GM19035 (cell line): ENCODE measurements around the gene SPPL3.
"Not testable (repeated sequence)": the region's sequence is repeated elsewhere in the genome, so short reads cannot be mapped to it uniquely, and the experiment has no call there.

Experiments used
- ATAC-seq: cut with Tn5 transposase; IDR thresholded peaks from one replicate; pipeline ENCODE4 v1.9.1; 2021; ENCODE audit not compliant: unreplicated experiment

SPPL3 gene

GRCh38 chr12:120821878-120822277 is 82.3 kb downstream of the SPPL3 start:
- ATAC-seq = no peak

DNA sequence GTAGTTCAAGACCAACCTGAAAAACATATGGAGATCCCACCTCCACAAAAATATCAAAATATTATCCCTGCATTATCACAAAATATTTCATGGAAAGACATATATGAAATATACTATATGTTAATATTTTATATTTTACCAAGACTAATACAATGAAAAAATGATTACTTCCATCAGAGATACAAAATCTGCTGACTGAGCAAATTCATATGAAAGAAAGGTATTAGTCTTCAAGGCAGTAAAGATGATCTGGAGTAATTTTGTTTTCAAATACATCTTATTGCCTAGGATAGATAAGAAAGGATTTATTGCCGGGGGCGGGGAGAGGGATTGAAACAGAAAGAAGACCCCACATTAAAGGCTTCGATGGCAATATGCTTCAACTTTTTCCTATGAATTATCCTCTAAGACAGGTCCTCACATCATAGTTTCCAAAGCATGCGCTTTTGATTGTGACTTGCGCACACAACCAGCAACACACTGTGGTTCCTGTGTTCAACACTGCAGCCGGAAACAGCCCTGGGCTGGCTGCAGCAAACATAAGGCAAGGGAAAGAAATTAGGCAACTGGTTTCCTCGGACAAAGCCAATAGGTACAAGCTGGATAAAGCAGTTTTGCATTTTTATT is 83.2 kb downstream of the SPPL3 start:
- no peak for ATAC-seq

DNA sequence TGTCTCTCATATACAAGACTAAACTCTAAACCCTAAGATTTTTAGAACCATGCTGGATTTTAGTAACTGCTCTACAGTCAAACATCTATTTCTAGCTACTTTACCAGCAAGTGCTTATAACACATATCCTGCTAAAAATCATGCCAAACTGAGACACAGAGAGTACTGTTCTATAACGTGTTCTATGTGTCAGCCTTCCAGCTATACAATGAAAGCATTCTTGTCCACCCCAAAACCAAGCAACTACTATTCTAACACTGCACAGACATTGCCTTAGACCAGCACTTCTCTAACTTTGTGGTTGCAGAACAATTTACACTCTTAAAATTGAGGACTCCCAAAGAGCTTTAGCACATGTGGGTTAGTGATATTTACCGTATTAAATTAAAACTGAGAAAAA is 85.7 kb downstream of the SPPL3 start:
- ATAC-seq = no peak

GRCh38 chr12:120817559-120818330 is 86.4 kb downstream of the SPPL3 start:
- ATAC-seq = no peak

DNA sequence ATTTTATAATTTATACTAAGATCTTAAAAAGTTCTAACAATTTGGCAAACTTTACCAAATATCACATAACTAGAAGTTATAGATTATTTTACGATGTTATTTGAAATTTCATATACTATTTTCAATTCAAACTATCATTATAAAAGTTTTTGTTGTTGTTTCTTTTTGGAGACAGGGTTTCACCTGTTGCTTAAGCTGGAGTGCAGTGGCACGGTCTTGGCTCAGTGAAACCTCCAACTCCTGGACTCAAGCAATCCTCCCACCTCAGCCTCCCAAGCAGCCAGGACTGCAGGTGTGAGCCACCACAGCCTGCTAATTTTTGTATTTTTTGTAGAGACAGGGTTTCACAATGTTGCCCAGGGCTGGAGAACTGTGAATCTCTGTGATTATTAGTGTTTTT is 87.8 kb downstream of the SPPL3 start:
- no peak for ATAC-seq

- ATAC-seq = no peak
These were observed 89.2 kb downstream of the SPPL3 start for GRCh38 chr12:120814903-120815429.

- no peak for ATAC-seq
These were observed 89.8 kb downstream of the SPPL3 start for GRCh38 chr12:120814203-120814902.

- ATAC-seq = no peak
These were observed 90.5 kb downstream of the SPPL3 start for GRCh38 chr12:120813588-120814153.

GRCh38 chr12:120810021-120810420 is 94.1 kb downstream of the SPPL3 start:
- ATAC-seq = no peak

DNA sequence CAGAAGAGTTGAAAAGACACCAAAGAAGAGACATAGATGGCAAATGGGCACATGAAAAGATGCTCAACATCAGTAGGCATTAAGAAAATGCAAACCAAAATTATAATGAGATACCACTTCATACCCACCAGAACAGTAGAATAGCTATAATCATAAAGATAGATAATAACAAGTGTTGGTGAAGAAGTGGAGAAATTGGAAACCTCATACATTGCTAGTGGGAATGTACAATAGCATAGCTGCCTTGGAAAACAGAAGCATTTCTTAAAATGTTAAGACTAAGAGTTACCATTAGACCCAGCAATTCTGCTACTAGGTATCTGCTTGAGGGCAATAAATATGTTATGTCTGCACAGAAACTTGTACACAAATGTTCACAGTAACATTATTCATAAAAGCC is 99.7 kb downstream of the SPPL3 start:
- ATAC-seq = no peak

GRCh38 chr12:120801146-120801545 is 103.0 kb downstream of the SPPL3 start:
- ATAC-seq = no peak

- no peak for ATAC-seq
These were observed 103.5 kb downstream of the SPPL3 start for GRCh38 chr12:120800665-120801064.

- ATAC-seq = no peak
These were observed 104.7 kb downstream of the SPPL3 start for GRCh38 chr12:120799243-120800045.

GRCh38 chr12:120798696-120799095 is 105.5 kb downstream of the SPPL3 start:
- ATAC-seq = no peak

DNA sequence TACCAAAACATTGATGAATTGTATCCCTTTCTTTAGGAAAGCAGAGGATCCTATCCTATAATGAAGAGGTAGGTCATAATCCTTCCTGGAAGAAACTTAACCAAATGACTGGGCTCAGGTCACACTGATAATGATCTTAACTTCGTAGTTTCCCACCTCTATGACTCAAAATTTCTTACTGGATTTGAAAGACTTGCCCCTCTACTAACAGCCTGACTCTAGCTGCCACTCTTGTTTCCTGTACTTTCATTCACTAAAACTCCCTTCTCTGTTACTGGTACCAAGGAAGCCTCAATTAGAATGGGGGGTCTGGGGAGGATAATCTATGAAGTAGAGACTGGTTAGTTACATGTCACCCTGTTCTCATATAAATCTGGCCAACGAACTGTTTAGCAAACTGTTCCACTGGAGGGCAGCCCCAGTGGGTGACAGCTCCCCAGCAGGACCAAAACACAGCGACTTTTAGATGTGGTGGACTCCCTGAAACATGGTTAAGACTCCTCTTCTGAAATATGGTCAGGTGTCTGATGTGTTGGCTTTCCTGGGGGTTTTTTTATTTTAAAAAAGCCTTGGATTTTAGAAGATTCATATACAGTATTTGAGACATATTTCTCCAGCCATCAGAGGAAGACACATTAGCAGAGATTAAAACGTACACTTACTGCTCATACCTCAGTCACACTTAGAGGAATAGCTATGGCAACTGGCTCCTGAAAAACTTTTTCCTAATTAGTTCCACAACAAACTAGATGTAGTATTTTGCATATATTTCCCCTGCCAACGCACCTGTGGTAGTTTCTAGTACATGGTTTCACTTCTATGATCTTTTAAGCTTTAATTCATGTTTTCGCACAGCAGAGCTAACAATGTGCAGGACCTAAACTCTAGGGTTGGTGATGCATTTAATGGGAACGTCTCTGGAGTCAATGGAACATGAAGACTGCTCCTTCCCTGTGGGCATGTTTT is 106.2 kb downstream of the SPPL3 start:
- no peak for ATAC-seq

DNA sequence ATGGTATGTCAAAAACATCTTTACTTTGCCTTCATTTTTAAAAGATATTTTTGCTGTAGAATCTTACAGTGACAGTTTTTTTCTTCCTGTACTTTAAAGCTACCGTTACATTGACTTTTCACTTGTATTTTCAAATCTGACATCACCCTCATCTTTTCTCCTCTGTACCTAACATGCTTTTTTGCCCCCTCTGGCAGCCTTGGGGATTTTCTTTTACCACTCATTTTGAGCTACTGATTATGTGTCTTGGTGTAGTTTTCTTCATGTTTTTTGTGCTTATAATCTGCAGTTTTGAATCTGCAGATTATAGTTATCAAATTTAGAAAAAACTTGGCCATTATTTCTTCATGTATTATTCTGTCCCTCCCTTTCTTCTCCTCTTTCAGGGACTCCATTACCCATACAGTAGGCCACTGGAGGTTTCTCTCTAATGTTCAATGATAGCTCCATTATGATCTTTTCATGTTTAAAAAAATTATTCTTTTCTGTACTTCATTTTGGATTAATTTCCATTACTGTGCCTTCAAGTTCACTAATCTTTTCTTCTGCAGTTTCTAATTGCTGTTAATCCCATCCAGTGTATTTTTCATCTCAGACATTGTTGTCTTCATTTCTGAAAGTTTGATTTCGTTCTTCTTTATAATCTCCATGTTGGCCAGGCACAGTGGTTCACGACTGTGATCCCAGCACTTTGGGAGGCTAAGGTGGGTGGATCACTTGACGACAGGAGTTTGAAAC is 108.5 kb downstream of the SPPL3 start:
- ATAC-seq = no peak

DNA sequence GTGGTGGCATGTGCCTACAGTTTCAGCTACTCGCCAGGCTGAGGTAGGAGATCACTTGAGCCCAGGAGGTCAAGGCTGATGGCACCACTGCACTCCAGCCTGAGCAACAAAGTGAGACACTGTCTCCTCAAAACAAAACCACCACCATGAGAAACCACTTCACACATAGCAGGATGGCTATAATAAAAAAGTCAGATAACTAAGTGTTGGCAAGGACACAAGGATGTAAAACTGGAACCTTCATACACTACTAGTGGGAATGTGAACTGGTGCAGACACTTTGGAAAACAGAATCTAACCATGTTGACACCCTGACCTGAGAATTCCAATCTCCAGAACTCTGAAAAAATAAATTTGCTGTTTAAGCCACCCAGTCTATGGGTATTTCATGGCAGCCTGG is 110.8 kb downstream of the SPPL3 start:
- no peak for ATAC-seq

DNA sequence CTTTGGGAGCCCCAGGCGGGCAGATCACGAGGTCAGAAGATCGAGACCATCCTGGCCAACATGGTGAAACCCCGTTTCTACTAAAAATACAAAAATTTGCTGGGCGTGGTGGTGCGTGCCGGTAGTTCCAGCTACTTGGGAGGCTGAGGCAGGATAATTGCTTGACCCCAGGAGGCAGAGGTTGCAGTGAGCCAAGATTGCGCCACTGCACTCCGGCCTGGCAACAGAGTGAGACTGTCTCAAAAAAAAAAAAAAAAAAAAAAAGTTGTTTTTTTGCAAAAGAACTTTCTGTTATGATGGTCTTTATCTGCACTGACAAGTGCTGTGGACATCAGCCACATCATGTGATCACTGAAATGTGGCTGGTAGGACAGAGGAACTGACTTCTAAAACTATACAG is 111.7 kb downstream of the SPPL3 start:
- ATAC-seq = not testable (repeated sequence)

DNA sequence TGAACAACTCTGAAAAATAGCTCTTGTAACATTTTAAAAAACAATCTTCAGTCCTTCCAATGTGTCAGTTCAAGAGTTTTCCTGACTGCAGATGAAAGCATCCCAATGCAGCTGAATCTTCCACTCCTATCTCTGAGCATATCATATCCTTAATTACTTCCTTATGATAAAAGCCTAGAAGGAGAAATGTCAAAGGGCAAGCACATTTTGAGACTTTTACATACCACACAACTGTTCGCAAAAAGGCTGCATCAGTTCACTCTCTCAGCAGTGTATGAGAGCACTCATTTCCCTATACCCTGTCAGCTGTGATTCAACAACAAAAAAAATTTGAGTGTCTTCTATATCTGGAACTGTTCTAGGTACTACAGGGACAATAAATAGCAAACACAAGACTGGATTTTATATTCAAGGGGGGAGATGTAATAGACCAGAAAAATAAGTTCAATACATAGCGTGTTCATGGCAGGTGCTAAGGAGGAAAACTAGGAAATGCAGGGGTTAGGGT is 112.4 kb downstream of the SPPL3 start:
- ATAC-seq = no peak
